GM18907 (cell line): ENCODE data around the gene BDH1.

ENCODE experiments used
- ATAC-seq: cut with Tn5 transposase; IDR thresholded peaks from one replicate; pipeline ENCODE4 v1.9.1; 2021; ENCODE audit warnings: mild to moderate bottlenecking, moderate library complexity; ENCODE audit not compliant: unreplicated experiment

The BDH1 gene

GRCh38 chr3:197549261-197549885 lies 6.4 kb downstream of the BDH1 start:
- ATAC-seq: no peak

GRCh38 chr3:197547306-197548011 lies 8.3 kb downstream of the BDH1 start:
- ATAC-seq: no peak

GRCh38 chr3:197546307-197547085 lies 9.3 kb downstream of the BDH1 start:
- ATAC-seq: no peak

- ATAC-seq: no peak
Observed at GRCh38 chr3:197545571-197545970, 10.2 kb downstream of the BDH1 start.

- no peak for ATAC-seq
Observed at GRCh38 chr3:197545101-197545500, 10.7 kb downstream of the BDH1 start.

GRCh38 chr3:197542741-197543454 lies 12.9 kb downstream of the BDH1 start:
- no peak for ATAC-seq

- ATAC-seq: no peak
Observed at GRCh38 chr3:197541756-197542539, 13.8 kb downstream of the BDH1 start.

- ATAC-seq: no peak
Observed at GRCh38 chr3:197540961-197541377, 14.8 kb downstream of the BDH1 start.

- ATAC-seq: no peak
Observed at GRCh38 chr3:197539651-197540051, 16.1 kb downstream of the BDH1 start.

- no peak for ATAC-seq
Observed at GRCh38 chr3:197533927-197534725, 21.6 kb downstream of the BDH1 start.

GRCh38 chr3:197533396-197533795 lies 22.4 kb downstream of the BDH1 start:
- ATAC-seq: no peak

- no peak for ATAC-seq
Observed at GRCh38 chr3:197532388-197532787, 23.4 kb downstream of the BDH1 start.

- no peak for ATAC-seq
Observed at GRCh38 chr3:197528190-197528589, 27.6 kb downstream of the BDH1 start.

- ATAC-seq: no peak
Observed at GRCh38 chr3:197527569-197527968, 28.2 kb downstream of the BDH1 start.

GRCh38 chr3:197525706-197526105 lies 30.1 kb downstream of the BDH1 start:
- no peak for ATAC-seq

- no peak for ATAC-seq
Observed at GRCh38 chr3:197524128-197524527, 31.6 kb downstream of the BDH1 start.

GRCh38 chr3:197523526-197523925 lies 32.2 kb downstream of the BDH1 start:
- ATAC-seq: no peak

GRCh38 chr3:197522881-197523441 lies 32.8 kb downstream of the BDH1 start:
- no peak for ATAC-seq

GRCh38 chr3:197522183-197522715 lies 33.5 kb downstream of the BDH1 start:
- ATAC-seq: no peak
